LNCaP clone FGC (cell line): ENCODE data around the gene SLC16A8.
"Not testable (repeated sequence)": the region's sequence is repeated elsewhere in the genome, so short reads cannot be mapped to it uniquely, and the experiment has no call there.

ENCODE experiments used
- DNase-seq: peaks from one replicate; pipeline ENCODE4 v3.0.0-alpha.2; 2011; ENCODE audit warnings: low read depth
- H3K4me3 ChIP-seq: 2 replicates; pipeline ENCODE4 v1.5.1; 2011; ENCODE audit warnings: mild to moderate bottlenecking, low read depth, low read length, control low read depth
- CTCF ChIP-seq: IDR thresholded peaks from 2 replicates; pipeline ENCODE4 v1.5.1; 2012; ENCODE audit warnings: mild to moderate bottlenecking; ENCODE audit not compliant: control insufficient read depth, insufficient read depth; ENCODE audit errors: extremely low read depth

The SLC16A8 gene

GRCh38 chr22:38038890-38039812, 44.8 kb downstream of the SLC16A8 start:
- no peak overlapping the region for H3K4me3 ChIP-seq
- DNase-seq: no peak
- no peak for TF ChIP-seq CTCF

DNA sequence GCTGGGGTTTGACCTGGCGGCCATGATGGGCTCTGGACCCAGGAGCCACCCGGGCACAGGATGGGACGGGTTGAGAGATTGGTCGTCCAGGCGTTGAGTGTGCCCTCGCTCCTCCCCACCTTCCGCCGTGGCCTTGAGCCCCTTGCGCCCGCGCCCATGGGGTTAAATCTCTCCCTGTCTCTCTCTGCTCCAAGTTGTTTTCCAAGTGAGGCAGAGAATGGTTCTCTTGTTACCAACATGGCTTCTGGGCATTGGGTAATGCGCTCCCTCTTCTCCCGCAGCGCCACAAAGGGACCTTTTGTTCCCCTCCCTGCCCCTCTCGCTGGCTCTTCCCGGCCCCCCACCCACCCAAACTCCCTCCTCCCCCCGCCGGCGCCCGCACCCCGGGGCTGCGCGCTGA, 45.6 kb downstream of the SLC16A8 start:
- no peak overlapping the region for H3K4me3 ChIP-seq
- no peak for DNase-seq
- no peak for TF ChIP-seq CTCF

- not testable (repeated sequence) for DNase-seq
Measured at GRCh38 chr22:38037367-38038150, 46.4 kb downstream of the SLC16A8 start.

DNA sequence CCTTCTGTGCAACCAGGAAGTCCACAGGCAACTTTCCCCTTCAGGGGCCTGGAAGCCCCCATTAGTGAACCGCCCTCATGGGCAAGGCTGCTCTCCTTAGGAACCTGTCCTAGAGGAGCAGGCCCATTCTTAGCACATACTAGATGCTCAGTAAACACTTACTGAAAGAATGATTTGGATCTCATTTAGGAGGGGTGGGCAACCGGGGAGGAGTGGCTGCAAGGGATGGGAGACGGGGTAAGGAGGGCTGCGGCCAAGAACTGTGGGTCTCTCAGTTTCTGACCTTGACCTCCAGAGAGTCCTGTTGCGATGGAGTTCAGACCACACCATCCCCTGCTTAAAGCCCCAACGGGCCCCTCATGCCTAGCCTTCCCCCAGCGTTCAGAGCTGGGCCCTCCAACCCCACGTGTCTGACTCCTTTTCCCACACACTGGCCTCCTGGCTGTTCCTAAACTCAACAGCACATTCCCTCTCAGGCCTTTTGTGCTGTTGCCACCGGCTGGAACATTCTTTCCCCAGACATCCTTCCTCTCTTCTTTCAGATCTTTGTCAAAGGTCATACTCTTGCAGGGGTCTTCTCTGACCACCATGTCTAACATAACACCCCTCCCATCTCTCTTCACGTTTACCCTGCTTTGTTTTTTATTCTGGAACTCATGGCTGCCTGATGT, 47.5 kb downstream of the SLC16A8 start:
- TF ChIP-seq CTCF: no peak
- no peak overlapping the region for H3K4me3 ChIP-seq
- no peak for DNase-seq

More at GRCh38 chr22:38037367-38038150, 46.4 kb downstream of the SLC16A8 start:
- not testable (repeated sequence) for H3K4me3 ChIP-seq

GRCh38 chr22:38035530-38035885, 48.5 kb downstream of the SLC16A8 start:
- H3K4me3 ChIP-seq: no peak overlapping the region
- DNase-seq: no peak
- TF ChIP-seq CTCF: no peak

DNA sequence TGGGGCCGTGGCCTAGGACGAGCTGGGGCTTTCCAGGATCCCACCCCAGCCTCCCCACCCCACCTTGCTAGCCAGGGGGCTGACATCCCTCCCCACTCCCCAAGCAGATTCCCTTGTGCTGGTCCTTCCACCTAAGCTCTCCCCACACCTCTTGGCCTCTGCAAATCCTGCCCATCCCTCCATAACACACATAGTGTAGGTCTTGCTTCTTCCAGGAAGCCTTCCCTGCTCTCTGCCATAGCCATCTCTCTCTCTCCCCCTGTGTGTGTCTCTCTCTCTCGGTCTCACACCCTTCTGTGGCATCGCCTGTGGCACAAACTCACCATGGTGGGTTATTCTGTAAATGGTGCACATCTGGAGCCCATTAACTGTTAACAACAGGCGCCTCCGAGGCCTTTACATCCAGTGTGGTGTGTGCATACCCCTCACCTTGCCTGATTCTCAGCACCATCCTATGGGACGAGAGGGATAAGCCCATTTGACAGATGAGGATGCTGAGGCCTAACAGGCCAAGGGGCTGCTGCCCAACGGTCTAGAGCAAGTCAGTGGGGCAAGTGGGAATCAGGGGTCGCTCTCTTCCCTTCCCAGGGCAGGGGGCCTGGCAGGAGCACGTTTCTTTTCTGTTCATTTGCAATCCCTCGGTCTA, 49.0 kb downstream of the SLC16A8 start:
- no peak for DNase-seq
- no peak for TF ChIP-seq CTCF
- no peak overlapping the region for H3K4me3 ChIP-seq

DNA sequence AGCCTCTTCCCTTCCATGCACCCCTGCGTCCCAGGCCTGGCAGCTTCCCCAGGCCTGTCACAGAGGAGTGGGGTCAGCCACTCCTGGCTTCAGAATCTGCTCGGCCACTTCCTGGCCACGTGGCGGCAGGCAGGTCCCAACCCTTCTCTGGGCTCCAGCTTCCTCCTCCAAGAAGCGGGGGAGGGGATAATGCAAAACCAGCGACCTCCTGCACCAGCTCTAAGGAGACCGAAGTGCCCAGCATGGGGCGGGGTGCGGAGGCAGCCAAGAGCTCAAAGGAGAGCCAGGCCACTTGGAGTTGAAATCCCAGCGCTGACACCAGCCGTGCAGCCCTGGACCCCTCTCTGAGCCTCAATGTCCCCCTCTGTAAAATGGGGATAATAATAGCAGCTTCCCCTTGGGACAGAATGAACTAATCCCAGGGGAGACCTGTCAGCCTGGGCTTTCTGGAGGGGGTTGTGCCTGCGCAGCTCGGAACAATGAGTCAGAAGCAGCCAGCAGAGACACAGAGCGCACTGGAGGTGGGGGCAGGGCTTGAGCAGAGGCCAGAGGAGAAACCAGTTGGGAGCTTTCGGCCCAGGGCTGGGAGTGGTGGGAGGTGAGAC, 49.6 kb downstream of the SLC16A8 start:
- H3K4me3 ChIP-seq: no peak overlapping the region
- DNase-seq: no peak
- TF ChIP-seq CTCF: no peak
